ENCODE data around the gene NOTO.

The NOTO gene

GRCh38 chr2:73233932-73234832 lies 31.8 kb downstream of the NOTO start, which contains the start of gene CCT7:
CCT7 (plus strand) TSS chr2:73234308; CDS start chr2:73234379, 71 bp downstream.
- DNase-seq (ENCODE audit: low spot score): peak; percentile 79

GRCh38 chr2:73235315-73236028 lies 33.1 kb downstream of the NOTO start:
- DNase-seq (ENCODE audit: low spot score): no peak

- no peak for DNase-seq (ENCODE audit: low spot score)
Measured at GRCh38 chr2:73237168-73237567, 34.8 kb downstream of the NOTO start.

DNA sequence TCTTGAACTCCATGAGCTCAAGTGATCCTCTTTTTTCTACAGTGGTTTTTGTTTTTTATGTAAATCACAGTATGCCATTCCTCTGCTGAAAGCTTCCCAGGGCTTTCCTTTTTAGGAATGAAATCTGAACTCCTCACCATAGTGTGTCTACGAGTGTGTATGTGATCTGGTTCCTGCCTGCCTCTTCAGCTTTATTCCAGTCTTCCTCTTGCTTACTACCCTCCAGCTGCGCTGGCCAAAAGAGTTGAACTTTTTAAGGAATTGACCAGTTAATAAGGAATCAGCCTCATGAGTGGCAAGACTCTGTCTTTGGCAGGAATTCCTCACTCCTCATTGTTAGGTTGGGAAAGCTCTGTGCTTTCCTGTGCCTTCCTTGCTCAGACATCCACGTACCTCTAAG lies 35.8 kb downstream of the NOTO start:
- DNase-seq (ENCODE audit: low spot score): no peak

DNA sequence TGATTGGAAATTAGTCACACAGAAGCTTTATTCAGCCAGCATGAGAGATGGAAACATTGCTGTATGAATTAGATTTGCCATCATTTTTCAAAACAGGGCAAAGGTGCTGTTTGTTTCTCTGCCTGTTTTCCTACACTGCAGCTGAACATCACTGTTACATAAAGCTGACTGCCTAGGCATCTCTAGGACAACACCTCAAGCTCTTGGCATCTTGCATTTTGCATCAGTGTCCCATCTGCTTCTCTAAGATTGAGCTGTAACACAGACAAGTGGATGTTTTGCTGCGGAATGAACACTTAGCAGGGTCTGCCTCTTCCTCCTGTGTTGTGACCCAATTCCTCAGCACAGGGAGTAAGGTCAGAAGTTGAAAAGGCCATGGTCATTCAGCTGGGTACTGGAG lies 36.6 kb downstream of the NOTO start:
- DNase-seq (ENCODE audit: low spot score): no peak

GRCh38 chr2:73239776-73240175 lies 37.4 kb downstream of the NOTO start:
- no peak for DNase-seq (ENCODE audit: low spot score)

DNA sequence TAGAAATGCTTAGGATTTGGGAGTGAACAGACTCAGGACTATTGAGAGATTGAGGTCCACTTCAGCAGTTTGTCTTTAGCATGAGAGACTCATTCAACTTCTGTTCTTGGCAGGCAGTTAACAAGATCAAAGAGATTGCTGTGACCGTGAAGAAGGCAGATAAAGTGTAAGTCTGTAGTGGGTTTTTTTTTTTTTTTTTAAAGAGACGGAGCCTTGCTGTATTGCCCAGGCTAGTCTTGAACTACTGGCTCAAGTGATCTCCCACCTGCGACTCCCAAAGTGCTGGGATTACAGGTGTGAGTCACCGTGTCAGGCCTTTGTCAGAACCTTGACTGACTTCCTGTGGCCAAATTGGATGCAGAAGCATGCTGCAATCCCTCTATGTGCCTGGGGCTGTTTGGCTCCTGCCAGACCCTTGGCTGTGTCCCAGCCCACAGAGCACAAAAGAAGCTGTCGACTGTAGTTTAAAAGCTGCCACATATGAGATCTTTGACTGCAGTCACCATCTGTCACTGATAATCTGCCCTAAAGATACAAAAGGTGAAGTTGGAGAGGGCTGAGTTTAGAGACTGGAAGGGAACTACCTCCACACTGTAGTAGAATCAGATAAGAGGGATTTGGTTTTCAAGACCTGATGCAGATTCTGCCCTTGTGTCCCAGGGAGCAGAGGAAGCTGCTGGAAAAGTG lies 41.7 kb downstream of the NOTO start:
- no peak for DNase-seq (ENCODE audit: low spot score)

- DNase-seq (ENCODE audit: low spot score): no peak
Measured at GRCh38 chr2:73244580-73244979, 42.2 kb downstream of the NOTO start.

DNA sequence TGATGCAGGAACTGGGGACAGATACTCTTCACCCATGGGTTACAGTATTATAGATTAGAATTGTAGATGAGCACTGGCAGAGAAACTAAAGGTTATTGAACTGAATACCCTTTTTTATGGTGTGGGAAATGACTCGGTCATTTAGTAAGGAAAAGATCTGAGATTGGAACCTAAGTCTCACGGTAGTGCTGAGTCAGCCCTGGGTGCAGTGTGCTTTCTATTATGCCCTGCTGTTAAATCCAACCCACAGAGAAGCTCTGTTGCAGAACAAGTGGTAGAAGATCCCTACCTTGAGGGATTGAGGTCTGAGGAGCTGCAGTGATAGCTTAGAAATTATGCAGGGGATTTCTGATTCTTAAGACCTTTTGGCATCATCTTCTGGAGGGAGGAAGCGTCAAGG lies 44.5 kb downstream of the NOTO start:
- DNase-seq (ENCODE audit: low spot score): no peak

DNA sequence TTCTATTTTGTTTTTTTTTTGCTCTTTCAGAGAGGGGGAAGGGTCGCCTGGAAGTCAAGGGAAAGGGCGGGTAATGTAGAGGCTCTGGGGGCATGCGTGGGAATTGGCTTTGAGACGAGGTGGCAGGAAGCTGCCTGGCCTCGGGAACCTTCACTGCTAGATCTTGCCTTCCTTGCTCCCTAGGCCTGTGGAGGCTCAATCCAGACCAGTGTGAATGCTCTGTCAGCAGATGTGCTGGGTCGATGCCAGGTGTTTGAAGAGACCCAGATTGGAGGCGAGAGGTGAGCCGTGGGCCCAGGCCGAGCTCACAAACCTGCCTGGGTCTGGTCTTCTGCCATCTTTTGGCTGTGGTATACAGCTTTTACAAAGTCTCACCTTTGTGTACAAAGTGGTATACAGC lies 47.3 kb downstream of the NOTO start:
- DNase-seq (ENCODE audit: low spot score): no peak

- no peak for DNase-seq (ENCODE audit: low spot score)
Measured at GRCh38 chr2:73250872-73251846, 48.8 kb downstream of the NOTO start.

- DNase-seq (ENCODE audit: low spot score): no peak
Measured at GRCh38 chr2:73252238-73253027, 50.1 kb downstream of the NOTO start.

- no peak for DNase-seq (ENCODE audit: low spot score)
Measured at GRCh38 chr2:73253400-73253799, 51.0 kb downstream of the NOTO start.

DNA sequence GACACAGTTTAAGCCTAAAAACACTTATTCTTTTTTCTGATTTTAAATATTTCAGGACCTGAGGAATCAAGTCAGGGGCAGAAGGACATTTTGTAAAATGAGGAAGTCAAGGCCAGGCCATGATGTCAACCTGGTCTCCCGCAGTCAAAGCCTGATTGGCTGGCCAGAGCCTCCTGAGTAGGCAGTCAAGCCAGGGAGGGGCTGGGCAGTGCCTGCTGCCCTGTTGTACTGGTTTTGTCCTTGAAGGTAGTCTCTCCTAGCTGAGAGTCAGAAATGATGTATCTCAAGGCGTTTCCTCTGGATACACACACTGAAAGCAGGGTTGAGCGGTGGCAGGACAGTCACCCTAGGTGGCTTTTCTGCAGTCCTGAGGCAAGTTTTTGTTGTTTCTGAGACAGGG lies 51.5 kb downstream of the NOTO start:
- no peak for DNase-seq (ENCODE audit: low spot score)

GRCh38 chr2:73254343-73255006 lies 52.1 kb downstream of the NOTO start:
- DNase-seq (ENCODE audit: low spot score): no peak

- no peak for DNase-seq (ENCODE audit: low spot score)
Measured at GRCh38 chr2:73255007-73255644, 52.8 kb downstream of the NOTO start.

GRCh38 chr2:73255907-73256617 lies 53.7 kb downstream of the NOTO start:
- no peak for DNase-seq (ENCODE audit: low spot score)

- no peak for DNase-seq (ENCODE audit: low spot score)
Measured at GRCh38 chr2:73256618-73256922, 54.2 kb downstream of the NOTO start.

- no peak for DNase-seq (ENCODE audit: low spot score)
Measured at GRCh38 chr2:73257021-73257420, 54.6 kb downstream of the NOTO start.

Data from LoVo (cell line).